Spinal cord (tissue), 10 donors: ENCODE measurements around the gene SLC48A1. TPM values are rescaled to one million over a fixed set of nuclear protein-coding genes. Genes with fewer than 3 reads are reported as not detected.
A peak's percentile ranks its signal among the peaks of the same experiment; 100 is the strongest.

ENCODE experiments used
- DNase-seq, 6 donors: peaks; one replicate each; pipeline versions ENCODE4 v3.0.0 to v3.0.0-alpha.2; 2013 to 2015; ENCODE audit warnings: low spot score in 6 of 6, low read depth in 4 of 6
- H3K27ac ChIP-seq: one replicate; pipeline ENCODE4 v1.5.1; 2013; ENCODE audit warnings: low read depth, low read length, control low read depth
- H3K27me3 ChIP-seq: one replicate; pipeline ENCODE4 v1.6.1; 2013; ENCODE audit warnings: low read length; ENCODE audit not compliant: control insufficient read depth, insufficient read depth
- H3K36me3 ChIP-seq: one replicate; pipeline ENCODE4 v1.6.1; 2013; ENCODE audit warnings: low read length; ENCODE audit not compliant: control insufficient read depth, insufficient read depth
- H3K4me1 ChIP-seq: one replicate; pipeline ENCODE4 v1.6.1; 2013; ENCODE audit warnings: low read length; ENCODE audit not compliant: control insufficient read depth, insufficient read depth
- H3K4me3 ChIP-seq: one replicate; pipeline ENCODE4 v1.5.1; 2013; ENCODE audit warnings: low read depth, low read length, control low read depth
- H3K9me3 ChIP-seq: one replicate; pipeline ENCODE4 v1.6.1; 2013; ENCODE audit warnings: low read length; ENCODE audit not compliant: control insufficient read depth, insufficient read depth
- WGBS: methylation state at CpG from one replicate; pipeline ENCODE4 v1.1.5; 2013; ENCODE audit warnings: missing lambda C conversion rate; ENCODE audit not compliant: insufficient coverage; 5-methylcytosine and 5-hydroxymethylcytosine counted together
- polyA plus RNA-seq, 2 donors: library from polyadenylated mRNA; unstranded; fragments of 120-200 nt; gene quantifications; one replicate each; pipeline ENCODE4 v1.2.1, GENCODE V29; 2013; ENCODE audit not compliant: insufficient read length in 2 of 2
- total RNA-seq, 2 donors: library from RNA; depleted of rRNA in 1 of 2; stranded (reverse); fragments of 120-200 nt in 1 of 2; fragments of >200 nt in 1 of 2; gene quantifications; one replicate each; pipeline versions ENCODE4 v1.2.3 to v1.2.4, GENCODE V29; 2013 to 2014
- donor health status: healthy.

Gene SLC48A1
- total and polyA plus RNA-seq, 4 donors, result 19.3 to 45.1 (median 34.1) TPM

GRCh38 chr12:47754881-47755280 lies 18.2 kb upstream of the SLC48A1 start:
- Histone ChIP-seq H3K27ac (no peak overlapping the region), H3K36me3 (peaks cover 29% of the 10 kb centered on the region), H3K27me3 (no peaks in the 10 kb centered on the region), H3K9me3 (no peaks in the 10 kb centered on the region), H3K4me3 (no peak overlapping the region), H3K4me1 (peaks cover 44% of the 10 kb centered on the region)
- WGBS, result 94% methylated on average over 2 of the region's 3 CpGs
- no peak for DNase-seq

GRCh38 chr12:47755655-47756562 lies 17.1 kb upstream of the SLC48A1 start:
- no peak overlapping the region for H3K4me3 ChIP-seq
- 83% methylated on average over 12 of the region's 12 CpGs for WGBS
- H3K27me3 ChIP-seq, result no peaks in the 10 kb centered on the region
- H3K27ac ChIP-seq, result no peak overlapping the region
- H3K4me1 ChIP-seq, result peaks cover 44% of the 10 kb centered on the region
- peaks cover 18% of the 10 kb centered on the region for H3K36me3 ChIP-seq
- H3K9me3 ChIP-seq, result no peaks in the 10 kb centered on the region
- DNase-seq, result no peak

GRCh38 chr12:47757364-47757839 lies 15.6 kb upstream of the SLC48A1 start:
- H3K4me1 ChIP-seq, result peaks cover 44% of the 10 kb centered on the region
- peak overlapping the region; percentile 13 for H3K27ac ChIP-seq
- peaks cover 5% of the 10 kb centered on the region for H3K36me3 ChIP-seq
- peak overlapping the region; percentile 61 for H3K4me3 ChIP-seq
- H3K27me3 ChIP-seq, result no peaks in the 10 kb centered on the region
- WGBS, result 63% methylated on average over 7 of the region's 7 CpGs
- no peak for DNase-seq
- no peaks in the 10 kb centered on the region for H3K9me3 ChIP-seq

DNA sequence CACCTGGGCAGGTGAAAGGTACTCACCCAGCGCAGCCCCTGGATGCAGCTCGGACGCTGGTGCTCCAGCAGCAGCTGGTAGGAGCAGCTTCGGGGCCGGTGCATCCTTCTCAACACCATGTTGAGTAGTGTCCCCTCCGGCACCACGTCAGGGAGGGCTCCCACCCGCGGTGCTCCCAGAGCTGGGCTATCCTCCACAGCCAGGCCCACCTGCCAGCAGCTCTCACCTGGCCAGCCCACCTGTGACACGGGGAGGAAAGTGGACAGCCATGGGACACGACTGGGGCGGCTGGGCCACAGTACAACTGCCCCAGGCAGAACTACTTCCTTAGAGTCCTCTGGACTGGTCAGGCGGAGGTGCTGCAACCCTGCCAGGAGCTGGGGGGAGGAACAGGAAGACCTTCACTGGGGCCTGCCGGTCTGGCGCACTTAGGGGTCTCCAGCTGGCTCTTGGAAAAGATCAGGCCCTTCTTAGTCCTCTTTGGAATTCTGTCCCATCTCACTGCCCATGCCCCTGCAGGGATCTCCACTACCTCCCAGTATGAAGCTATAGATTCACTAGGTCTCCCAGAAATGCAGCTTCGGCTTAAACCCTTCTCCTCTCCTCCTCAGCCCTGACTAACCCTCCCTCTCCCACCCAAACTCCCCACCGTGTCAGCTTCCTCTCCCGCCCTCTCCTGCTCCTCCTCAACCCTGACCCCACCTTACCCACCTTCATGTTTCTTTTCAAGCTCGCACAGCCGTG lies 15.0 kb upstream of the SLC48A1 start:
- Histone ChIP-seq H3K9me3 (no peaks in the 10 kb centered on the region), H3K27ac (peak overlapping the region; percentile 45), H3K4me3 (peak overlapping the region; percentile 61), H3K36me3 (peaks cover 5% of the 10 kb centered on the region), H3K4me1 (peaks cover 44% of the 10 kb centered on the region), H3K27me3 (no peaks in the 10 kb centered on the region)
- WGBS, result 48% methylated on average over 20 of the region's 20 CpGs
- peak in 1 of 6 donors; percentile 39 for DNase-seq

- WGBS, result 3% methylated on average over 7 of the region's 10 CpGs
- H3K27ac ChIP-seq, result peak overlapping the region; percentile 45
Measured at GRCh38 chr12:47758584-47758833, 14.5 kb upstream of the SLC48A1 start.

GRCh38 chr12:47758834-47759690 lies 14.0 kb upstream of the SLC48A1 start, which contains the start of gene RAPGEF3:
Gene RAPGEF3, minus strand, starts transcription at chr12:47758880. Its CDS starts 324 bp downstream, at chr12:47758556.
- H3K27ac ChIP-seq, result peak within 1 kb of the TSS; percentile 45
- H3K4me1 ChIP-seq, result peaks cover 37% of the 10 kb centered on the region

More at GRCh38 chr12:47758584-47758833, 14.5 kb upstream of the SLC48A1 start:
- H3K27me3 ChIP-seq, result no peaks in the 10 kb centered on the region
- peaks cover 40% of the 10 kb centered on the region for H3K4me1 ChIP-seq
- H3K9me3 ChIP-seq, result no peaks in the 10 kb centered on the region
- no peak for DNase-seq
- peak overlapping the region; percentile 61 for H3K4me3 ChIP-seq
- peaks cover 1% of the 10 kb centered on the region for H3K36me3 ChIP-seq

GRCh38 chr12:47762850-47763465 lies 10.1 kb upstream of the SLC48A1 start:
- no peak overlapping the region for H3K27ac ChIP-seq
- H3K4me1 ChIP-seq, result peaks cover 16% of the 10 kb centered on the region
- H3K4me3 ChIP-seq, result no peak overlapping the region
- no peak for DNase-seq
- 80% methylated on average over 2 of the region's 3 CpGs for WGBS
- H3K36me3 ChIP-seq, result no peaks in the 10 kb centered on the region
- no peaks in the 10 kb centered on the region for H3K9me3 ChIP-seq
- no peaks in the 10 kb centered on the region for H3K27me3 ChIP-seq

More at GRCh38 chr12:47758834-47759690, 14.0 kb upstream of the SLC48A1 start, which contains the start of gene RAPGEF3:
- Histone ChIP-seq H3K27me3 (no peaks in the 10 kb centered on the region), H3K36me3 (no peaks in the 10 kb centered on the region), H3K9me3 (no peaks in the 10 kb centered on the region), H3K4me3 (peak within 1 kb of the TSS; percentile 61)
- 1% methylated on average over 40 of the region's 57 CpGs for WGBS
- peak in 3 of 6 donors; percentile 68 to 92 (median 91) for DNase-seq

GRCh38 chr12:47763481-47764346 lies 9.3 kb upstream of the SLC48A1 start:
- Histone ChIP-seq H3K36me3 (no peaks in the 10 kb centered on the region), H3K9me3 (no peaks in the 10 kb centered on the region), H3K27ac (no peak overlapping the region), H3K4me3 (no peak overlapping the region), H3K27me3 (no peaks in the 10 kb centered on the region), H3K4me1 (peaks cover 8% of the 10 kb centered on the region)
- WGBS, result 99% methylated on average over 5 of the region's 8 CpGs
- no peak for DNase-seq
